ENCODE measurements around the gene COX6A2. TPM values are rescaled to one million over a fixed set of nuclear protein-coding genes. Genes with fewer than 3 reads are reported as not detected.

COX6A2 gene
- polyA plus RNA-seq, 1 donor (not counting 4 experiments of a cell fraction or from before 2014, with no cell fraction given) = not detected

DNA sequence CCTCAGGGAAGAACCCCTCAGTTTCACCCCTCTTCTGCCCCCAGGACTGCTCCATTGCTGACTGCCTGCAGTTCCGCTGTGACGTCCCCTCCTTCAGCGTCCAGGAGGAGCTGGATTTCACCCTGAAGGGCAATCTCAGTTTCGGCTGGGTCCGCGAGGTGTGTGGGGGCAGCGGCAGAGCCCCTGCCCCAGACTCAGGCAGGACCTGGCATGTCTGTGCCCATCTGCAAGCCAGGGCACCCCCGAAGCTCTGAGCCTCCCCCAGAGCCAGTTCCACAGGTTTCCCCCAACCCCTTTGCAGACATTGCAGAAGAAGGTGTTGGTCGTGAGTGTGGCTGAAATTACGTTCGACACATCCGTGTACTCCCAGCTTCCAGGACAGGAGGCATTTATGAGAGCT lies 4.4 kb downstream of the COX6A2 start:
- H3K4me1 ChIP-seq (ENCODE audit: control insufficient read depth, extremely low read depth, insufficient read depth, low read length) = peaks cover 4% of the 10 kb centered on the region
- no peak overlapping the region for H2AFZ ChIP-seq (ENCODE audit: control insufficient read depth, low read length)
- no peak overlapping the region for H3K4me3 ChIP-seq (ENCODE audit: control insufficient read depth in 2 of 3, extremely low read depth in 1 of 3, insufficient read depth in 2 of 3, low read depth in 1 of 3, low read length in 3 of 3)
- no peaks in the 10 kb centered on the region for H3K9me3 ChIP-seq (ENCODE audit: control insufficient read depth, low read depth, low read length)
- DNase-seq (ENCODE audit: low read depth, low spot score) (no peak), FAIRE-seq (no peak)
- no peaks in the 10 kb centered on the region for H3K9me1 ChIP-seq (ENCODE audit: control insufficient read depth, extremely low read depth, insufficient read depth, low read length)
- no peak for TF ChIP-seq EZH2 (IDR thresholded peaks at IDR 0.05; ENCODE audit: low read length)
- TF ChIP-seq, protein P1, sequence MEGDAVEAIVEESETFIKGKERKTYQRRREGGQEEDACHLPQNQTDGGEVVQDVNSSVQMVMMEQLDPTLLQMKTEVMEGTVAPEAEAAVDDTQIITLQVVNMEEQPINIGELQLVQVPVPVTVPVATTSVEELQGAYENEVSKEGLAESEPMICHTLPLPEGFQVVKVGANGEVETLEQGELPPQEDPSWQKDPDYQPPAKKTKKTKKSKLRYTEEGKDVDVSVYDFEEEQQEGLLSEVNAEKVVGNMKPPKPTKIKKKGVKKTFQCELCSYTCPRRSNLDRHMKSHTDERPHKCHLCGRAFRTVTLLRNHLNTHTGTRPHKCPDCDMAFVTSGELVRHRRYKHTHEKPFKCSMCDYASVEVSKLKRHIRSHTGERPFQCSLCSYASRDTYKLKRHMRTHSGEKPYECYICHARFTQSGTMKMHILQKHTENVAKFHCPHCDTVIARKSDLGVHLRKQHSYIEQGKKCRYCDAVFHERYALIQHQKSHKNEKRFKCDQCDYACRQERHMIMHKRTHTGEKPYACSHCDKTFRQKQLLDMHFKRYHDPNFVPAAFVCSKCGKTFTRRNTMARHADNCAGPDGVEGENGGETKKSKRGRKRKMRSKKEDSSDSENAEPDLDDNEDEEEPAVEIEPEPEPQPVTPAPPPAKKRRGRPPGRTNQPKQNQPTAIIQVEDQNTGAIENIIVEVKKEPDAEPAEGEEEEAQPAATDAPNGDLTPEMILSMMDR (optimal IDR thresholded peaks at IDR 0.05 in 1 of 3, IDR thresholded peaks at IDR 0.05 in 1 of 3, conservative IDR thresholded peaks at IDR 0.05 in 1 of 3; ENCODE audit: extremely low read depth in 1 of 3, insufficient read depth in 2 of 3, low read length in 3 of 3) = no peak
- peaks cover 3% of the 10 kb centered on the region for H3K27me3 ChIP-seq (ENCODE audit: control insufficient read depth, extremely low read depth, insufficient read depth, low read length)
- no peaks in the 10 kb centered on the region for H4K20me1 ChIP-seq (ENCODE audit: control insufficient read depth, extremely low read depth, insufficient read depth, low read length)
- no peak overlapping the region for H3K9ac ChIP-seq (ENCODE audit: control insufficient read depth, extremely low read depth, insufficient read depth, low read length)
- H3K79me2 ChIP-seq (ENCODE audit: control insufficient read depth, insufficient read depth, low read length) = no peaks in the 10 kb centered on the region
- no peaks in the 10 kb centered on the region for H3K36me3 ChIP-seq (ENCODE audit: control insufficient read depth in 2 of 2, extremely low read depth in 1 of 2, insufficient read depth in 2 of 2, low read length in 2 of 2)
- dilution Hi-C loops (cut with MboI; ENCODE audit: extremely low pct_ligation_motif_present, low sequenced_read_pairs) = no loop called here
- no peak overlapping the region for H3K4me2 ChIP-seq (ENCODE audit: control insufficient read depth, extremely low read depth, insufficient read depth, low read depth, low read length)
- no peak overlapping the region for H3K27ac ChIP-seq (ENCODE audit: control insufficient read depth, insufficient read depth, low read length)

DNA sequence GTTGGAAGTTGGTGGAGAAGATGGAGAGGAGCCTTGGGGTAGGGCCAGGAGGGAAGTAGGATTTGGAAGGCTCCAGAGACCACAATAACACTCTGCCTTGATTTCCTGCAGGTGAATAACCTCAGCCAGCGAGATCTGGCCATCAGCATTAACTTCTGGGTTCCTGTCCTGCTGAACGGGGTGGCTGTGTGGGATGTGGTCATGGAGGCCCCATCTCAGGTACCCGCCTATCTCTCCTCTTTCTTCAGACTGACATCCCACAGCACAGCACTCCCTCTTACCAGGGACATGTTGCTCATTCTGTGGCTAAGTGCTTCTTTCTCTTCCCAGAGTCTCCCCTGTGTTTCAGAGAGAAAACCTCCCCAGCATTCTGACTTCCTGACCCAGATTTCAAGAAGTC lies 4.9 kb downstream of the COX6A2 start:
- no peak for DNase-seq (ENCODE audit: low read depth, low spot score)
- no peak overlapping the region for H2AFZ ChIP-seq (ENCODE audit: control insufficient read depth, low read length)
- no peaks in the 10 kb centered on the region for H3K9me1 ChIP-seq (ENCODE audit: control insufficient read depth, extremely low read depth, insufficient read depth, low read length)
- H3K9ac ChIP-seq (ENCODE audit: control insufficient read depth, extremely low read depth, insufficient read depth, low read length) = no peak overlapping the region
- no peak overlapping the region for H3K4me3 ChIP-seq (ENCODE audit: control insufficient read depth in 2 of 3, extremely low read depth in 1 of 3, insufficient read depth in 2 of 3, low read depth in 1 of 3, low read length in 3 of 3)
- peaks cover 2% of the 10 kb centered on the region for H3K27me3 ChIP-seq (ENCODE audit: control insufficient read depth, extremely low read depth, insufficient read depth, low read length)
- H4K20me1 ChIP-seq (ENCODE audit: control insufficient read depth, extremely low read depth, insufficient read depth, low read length) = no peaks in the 10 kb centered on the region
- peaks cover 4% of the 10 kb centered on the region for H3K4me1 ChIP-seq (ENCODE audit: control insufficient read depth, extremely low read depth, insufficient read depth, low read length)
- H3K27ac ChIP-seq (ENCODE audit: control insufficient read depth, insufficient read depth, low read length) = no peak overlapping the region
- dilution Hi-C loops (cut with MboI; ENCODE audit: extremely low pct_ligation_motif_present, low sequenced_read_pairs) = no loop called here
- no peaks in the 10 kb centered on the region for H3K79me2 ChIP-seq (ENCODE audit: control insufficient read depth, insufficient read depth, low read length)
- no peaks in the 10 kb centered on the region for H3K9me3 ChIP-seq (ENCODE audit: control insufficient read depth, low read depth, low read length)
- no peak for FAIRE-seq
- H3K4me2 ChIP-seq (ENCODE audit: control insufficient read depth, extremely low read depth, insufficient read depth, low read depth, low read length) = no peak overlapping the region
- TF ChIP-seq EZH2 (IDR thresholded peaks at IDR 0.05; ENCODE audit: low read length) = no peak
- TF ChIP-seq, protein P1 (optimal IDR thresholded peaks at IDR 0.05 in 1 of 3, IDR thresholded peaks at IDR 0.05 in 1 of 3, conservative IDR thresholded peaks at IDR 0.05 in 1 of 3; ENCODE audit: extremely low read depth in 1 of 3, insufficient read depth in 2 of 3, low read length in 3 of 3) = no peak
- H3K36me3 ChIP-seq (ENCODE audit: control insufficient read depth in 2 of 2, extremely low read depth in 1 of 2, insufficient read depth in 2 of 2, low read length in 2 of 2) = no peaks in the 10 kb centered on the region

All from keratinocyte (primary cell).